ENCODE measurements around the gene PTK7. TPM values are rescaled to one million over a fixed set of nuclear protein-coding genes. Genes with fewer than 3 reads are reported as not detected.

The PTK7 gene
- total and polyA plus RNA-seq, 7 donors: 0.17 to 1.6 (median 0.67) TPM

GRCh38 chr6:43103253-43103876 lies 27.3 kb downstream of the PTK7 start:
- WGBS, 3 donors: 59 to 77% (median 62%) methylated on average over 2 of the region's 2 CpGs
- no peaks in the 10 kb centered on the region for H3K27me3 ChIP-seq (ENCODE audit: insufficient read depth in 3 of 3, low read length in 2 of 3)
- DNase-seq (no peak), ATAC-seq (no peak)
- no peaks in the 10 kb centered on the region for H3K36me3 ChIP-seq (ENCODE audit: insufficient read depth in 1 of 2, low read depth in 1 of 2)
- TF ChIP-seq CTCF (IDR thresholded peaks at IDR 0.05): no peak
- no peak overlapping the region for H3K4me3 ChIP-seq
- H3K4me1 ChIP-seq: no peaks in the 10 kb centered on the region
- H3K27ac ChIP-seq: no peak overlapping the region
- intact Hi-C loops (cut with DNase I): no loop called here
- H3K9me3 ChIP-seq: no peaks in the 10 kb centered on the region

GRCh38 chr6:43105538-43106222 lies 29.6 kb downstream of the PTK7 start:
- TF ChIP-seq CTCF (IDR thresholded peaks at IDR 0.05): no peak
- DNase-seq (no peak), ATAC-seq (no peak)

GRCh38 chr6:43107344-43108062 lies 31.4 kb downstream of the PTK7 start:
- Histone ChIP-seq H3K9me3 (no peaks in the 10 kb centered on the region), H3K4me1 (no peaks in the 10 kb centered on the region), H3K4me3 (no peak overlapping the region), H3K27ac (no peak overlapping the region), H3K36me3 (ENCODE audit: insufficient read depth in 1 of 2, low read depth in 1 of 2) (no peaks in the 10 kb centered on the region), H3K27me3 (ENCODE audit: insufficient read depth in 3 of 3, low read length in 2 of 3) (no peaks in the 10 kb centered on the region)
- DNase-seq: no peak
- intact Hi-C loops (cut with DNase I): no loop called here
- no peak for TF ChIP-seq CTCF (IDR thresholded peaks at IDR 0.05)
- WGBS, 3 donors: 94 to 96% (median 95%) methylated on average over 12 of the region's 12 CpGs
- ATAC-seq: no peak

More at GRCh38 chr6:43105538-43106222, 29.6 kb downstream of the PTK7 start:
- no peaks in the 10 kb centered on the region for H3K27me3 ChIP-seq (ENCODE audit: insufficient read depth in 3 of 3, low read length in 2 of 3)
- H3K4me1 ChIP-seq: no peaks in the 10 kb centered on the region
- H3K4me3 ChIP-seq: no peak overlapping the region
- no peak overlapping the region for H3K27ac ChIP-seq
- WGBS, 3 donors: 88 to 93% (median 92%) methylated on average over 9 of the region's 9 CpGs
- no peaks in the 10 kb centered on the region for H3K36me3 ChIP-seq (ENCODE audit: insufficient read depth in 1 of 2, low read depth in 1 of 2)
- intact Hi-C loops (cut with DNase I): no loop called here
- no peaks in the 10 kb centered on the region for H3K9me3 ChIP-seq

- no peak overlapping the region for H3K27ac ChIP-seq
- no peaks in the 10 kb centered on the region for H3K27me3 ChIP-seq (ENCODE audit: insufficient read depth in 3 of 3, low read length in 2 of 3)
- H3K36me3 ChIP-seq (ENCODE audit: insufficient read depth in 1 of 2, low read depth in 1 of 2): no peaks in the 10 kb centered on the region
- ATAC-seq: no peak
- H3K4me3 ChIP-seq: no peak overlapping the region
- no peaks in the 10 kb centered on the region for H3K4me1 ChIP-seq
- TF ChIP-seq CTCF (IDR thresholded peaks at IDR 0.05): no peak
- WGBS, 3 donors: 82 to 89% (median 84%) methylated on average over 12 of the region's 12 CpGs
- H3K9me3 ChIP-seq: no peaks in the 10 kb centered on the region
- no peak for DNase-seq
- intact Hi-C loops (cut with DNase I): no loop called here
Measured at GRCh38 chr6:43113431-43114260, 37.5 kb downstream of the PTK7 start.

All from psoas muscle (tissue), 8 donors.